CD4-positive, alpha-beta T cell treated with Interleukin-15 for 1 hour (primary cell): ENCODE data around the gene ST6GALNAC3.
"Not testable (repeated sequence)": the region's sequence is repeated elsewhere in the genome, so short reads cannot be mapped to it uniquely, and the experiment has no call there.

Experiments used
- DNase-seq: peaks from one replicate; pipeline ENCODE4 v3.0.0-alpha.2; 2020

Gene ST6GALNAC3

GRCh38 chr1:76209238-76209637 is 134.7 kb downstream of the ST6GALNAC3 start:
- no peak for DNase-seq

DNA sequence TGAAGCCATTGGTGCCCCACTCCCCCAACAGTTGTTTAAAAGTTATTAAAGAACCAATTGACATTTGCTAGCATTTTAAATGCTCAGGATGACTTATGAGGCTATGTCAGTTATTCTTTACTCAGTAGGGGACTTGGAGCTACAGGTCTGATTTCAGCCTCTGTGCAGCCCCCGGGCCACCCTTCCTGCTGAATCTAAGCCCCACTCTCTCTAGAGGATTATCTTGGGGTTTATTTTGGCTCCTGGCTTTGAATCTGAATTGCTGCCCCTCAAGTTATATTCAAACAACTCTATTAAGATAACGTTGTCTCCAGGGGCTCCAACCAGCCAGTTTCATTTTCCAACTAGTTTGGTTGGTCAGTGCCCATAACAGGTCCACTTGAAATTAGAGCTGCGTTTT is 135.1 kb downstream of the ST6GALNAC3 start:
- no peak for DNase-seq

- DNase-seq: no peak
These were observed 135.6 kb downstream of the ST6GALNAC3 start for GRCh38 chr1:76210160-76210559.

DNA sequence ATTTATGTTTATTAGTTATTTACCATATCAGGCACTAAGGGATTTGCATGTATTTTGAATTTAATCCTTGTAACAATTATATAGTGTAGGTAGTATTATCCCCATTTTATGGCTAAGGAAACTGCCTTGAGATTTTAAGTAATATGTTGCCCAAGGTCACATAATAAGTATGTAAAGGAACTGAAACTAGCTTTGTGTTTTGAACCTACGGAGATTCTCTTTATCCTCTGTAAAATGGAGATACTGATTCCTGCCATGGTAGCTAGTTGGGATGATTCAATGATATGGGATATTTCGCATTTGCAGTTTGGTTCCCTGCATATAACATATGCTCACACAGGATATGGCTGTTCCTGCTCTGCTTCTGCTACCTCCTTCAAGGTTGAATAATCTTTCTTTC is 144.3 kb downstream of the ST6GALNAC3 start:
- DNase-seq: no peak

DNA sequence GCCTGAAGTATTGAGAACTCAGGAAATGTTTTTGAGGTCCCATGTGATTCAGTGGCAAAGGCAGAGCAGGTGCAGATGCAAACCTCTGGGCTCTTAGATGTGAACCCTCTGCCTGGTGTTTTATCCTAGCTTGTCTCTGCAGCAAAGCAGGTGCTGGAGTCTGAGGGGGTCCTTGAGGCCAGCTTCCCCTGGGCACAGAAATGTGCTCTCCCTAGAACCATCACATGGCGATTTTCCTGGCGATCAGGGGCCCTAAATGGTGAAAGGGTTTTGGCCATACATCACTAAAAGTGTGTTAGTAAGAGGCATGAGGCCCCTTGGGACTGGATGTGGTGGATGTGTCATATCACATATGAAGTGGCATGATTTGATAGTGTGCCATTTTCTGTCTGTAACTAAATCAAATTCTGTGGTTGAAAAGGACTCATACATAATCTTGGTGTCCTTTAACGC is 144.8 kb downstream of the ST6GALNAC3 start:
- DNase-seq: no peak

- no peak for DNase-seq
These were observed 150.2 kb downstream of the ST6GALNAC3 start for GRCh38 chr1:76224752-76225151.

- no peak for DNase-seq
These were observed 151.0 kb downstream of the ST6GALNAC3 start for GRCh38 chr1:76225526-76225925.

GRCh38 chr1:76227621-76228020 is 153.1 kb downstream of the ST6GALNAC3 start:
- no peak for DNase-seq

DNA sequence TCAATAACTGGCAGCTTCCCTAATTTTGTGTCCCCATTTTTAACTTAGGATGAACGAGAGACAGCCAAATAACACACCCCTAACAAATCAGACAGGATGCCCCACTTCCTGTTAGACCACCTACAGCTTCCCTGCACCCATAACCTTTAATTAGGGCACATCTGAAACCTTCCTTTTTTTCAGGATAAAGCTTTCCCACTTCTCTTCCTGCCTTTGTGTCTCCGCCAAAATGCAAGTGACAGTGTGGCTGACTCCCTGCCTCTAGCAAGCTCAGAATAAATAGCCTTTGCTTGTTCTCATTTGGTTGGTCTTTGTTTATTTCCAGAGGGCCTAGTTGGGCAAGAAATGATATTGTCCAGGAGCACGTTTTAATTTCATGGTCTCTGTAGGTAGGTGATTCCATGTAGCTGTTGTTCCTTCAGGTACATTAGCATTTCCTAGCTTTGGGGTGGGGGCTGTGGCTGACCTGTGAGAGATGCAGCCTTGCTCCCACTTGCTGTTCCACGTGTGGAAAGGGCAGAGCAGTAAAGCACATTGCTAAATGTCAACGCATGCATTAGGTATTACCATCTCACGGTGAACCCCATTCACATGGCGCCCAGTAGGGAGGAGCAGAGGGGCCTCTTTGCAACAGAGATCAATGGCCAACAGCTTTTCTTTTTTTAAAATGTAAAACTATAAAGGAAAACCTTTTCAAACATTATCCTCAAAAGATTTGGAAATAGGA is 154.9 kb downstream of the ST6GALNAC3 start:
- no peak for DNase-seq

DNA sequence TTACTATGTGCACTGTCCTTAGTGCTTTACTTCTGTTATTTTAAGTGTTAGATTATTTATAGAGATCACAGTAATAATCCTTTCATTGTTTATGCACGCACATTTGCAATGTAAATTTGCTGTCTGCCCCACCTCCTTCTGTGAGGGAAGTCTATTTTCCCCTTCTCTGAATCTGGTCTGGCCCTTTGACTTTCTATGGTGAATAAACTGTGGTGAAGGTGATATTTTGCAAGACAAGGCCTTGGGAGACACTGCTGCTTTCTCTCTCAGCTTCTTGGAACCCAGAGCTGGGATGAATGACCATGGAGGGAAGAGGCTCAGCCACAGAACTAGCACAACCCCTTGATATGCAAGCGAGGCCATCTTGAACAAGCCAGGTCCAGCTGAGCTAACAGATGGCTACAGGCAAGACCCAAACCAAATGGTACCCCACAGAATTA is 156.3 kb downstream of the ST6GALNAC3 start:
- no peak for DNase-seq

DNA sequence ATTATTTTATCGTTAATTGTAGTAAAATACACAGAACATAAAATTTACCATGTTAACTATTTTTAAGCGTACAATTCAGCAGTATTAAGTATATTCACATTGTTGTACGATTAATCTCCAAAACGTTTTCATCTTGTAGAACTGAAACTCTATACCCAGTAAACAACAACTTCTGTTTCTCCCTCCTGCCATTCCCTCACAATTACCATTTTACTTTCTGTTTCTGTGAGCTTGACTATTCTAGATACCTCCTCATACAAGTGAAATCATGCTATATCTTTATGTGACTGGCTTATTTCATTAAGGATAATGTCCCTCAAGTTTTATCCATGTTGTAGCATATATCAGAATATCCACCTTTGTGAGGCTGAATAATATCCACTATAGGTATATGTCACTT is 156.8 kb downstream of the ST6GALNAC3 start:
- DNase-seq: no peak

DNA sequence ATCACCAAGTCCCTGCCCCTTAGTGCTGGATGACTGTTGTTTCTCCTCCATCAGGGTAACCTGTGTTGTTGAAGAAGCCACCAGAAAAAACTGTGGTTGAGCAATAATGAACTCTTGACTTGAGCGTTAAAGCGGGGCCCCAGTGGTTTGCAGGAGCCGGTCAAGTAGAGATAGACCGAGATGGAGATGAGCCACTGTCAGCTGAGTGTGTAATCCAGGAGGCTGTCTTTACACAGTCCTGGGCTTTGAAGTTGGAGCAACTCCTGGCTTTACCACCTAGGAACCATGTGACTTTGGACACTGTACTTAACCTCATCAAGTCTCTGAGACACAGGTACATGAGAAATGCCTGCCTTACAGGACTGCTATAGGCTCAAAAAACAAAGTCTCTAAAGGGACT is 158.1 kb downstream of the ST6GALNAC3 start:
- no peak for DNase-seq

DNA sequence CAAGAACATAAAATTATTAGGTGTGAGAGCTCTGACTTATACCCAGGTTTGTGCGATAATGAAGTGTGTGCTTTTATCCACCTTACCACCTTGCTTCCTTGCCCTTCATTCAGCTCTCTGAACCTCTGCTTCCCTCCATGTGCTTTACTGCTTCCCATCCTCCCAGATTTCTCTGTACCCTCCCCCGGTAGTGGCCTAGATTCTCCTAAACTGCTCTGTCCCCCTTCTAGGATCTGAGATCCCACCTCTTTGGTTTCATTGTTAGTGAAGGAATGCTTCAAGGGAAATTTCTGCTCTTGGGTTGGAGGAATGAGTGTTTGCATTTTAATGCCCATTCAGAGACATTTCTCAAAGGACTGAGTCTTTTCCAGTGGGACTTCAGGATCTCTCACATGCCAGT is 159.5 kb downstream of the ST6GALNAC3 start:
- no peak for DNase-seq

DNA sequence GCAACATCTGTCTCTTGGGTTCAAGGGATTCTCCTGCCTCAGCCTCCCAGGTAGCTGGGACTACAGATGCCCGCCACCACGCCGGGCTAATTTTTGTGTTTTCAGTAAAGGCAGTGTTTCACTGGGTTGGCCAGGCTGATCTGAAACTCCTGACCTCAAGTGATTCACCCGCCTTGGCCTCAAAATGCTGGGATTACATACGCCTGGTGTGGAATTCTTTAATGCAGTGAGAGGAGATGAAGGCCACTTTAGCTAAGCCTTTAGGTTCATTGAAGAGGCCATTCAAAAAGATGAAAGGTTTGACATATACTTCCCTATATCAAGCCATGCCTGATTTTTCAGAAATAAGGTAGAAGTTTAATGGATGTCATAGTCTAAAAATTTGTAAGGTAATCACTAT is 162.7 kb downstream of the ST6GALNAC3 start:
- no peak for DNase-seq

GRCh38 chr1:76238094-76238628 is 163.6 kb downstream of the ST6GALNAC3 start:
- no peak for DNase-seq

- no peak for DNase-seq
These were observed 164.9 kb downstream of the ST6GALNAC3 start for GRCh38 chr1:76239470-76239918.

GRCh38 chr1:76240316-76240715 is 165.8 kb downstream of the ST6GALNAC3 start:
- DNase-seq: no peak

GRCh38 chr1:76242587-76242986 is 168.0 kb downstream of the ST6GALNAC3 start:
- DNase-seq: not testable (repeated sequence)

- no peak for DNase-seq
These were observed 172.8 kb downstream of the ST6GALNAC3 start for GRCh38 chr1:76247261-76247852.

- no peak for DNase-seq
These were observed 175.7 kb downstream of the ST6GALNAC3 start for GRCh38 chr1:76250271-76250670.

DNA sequence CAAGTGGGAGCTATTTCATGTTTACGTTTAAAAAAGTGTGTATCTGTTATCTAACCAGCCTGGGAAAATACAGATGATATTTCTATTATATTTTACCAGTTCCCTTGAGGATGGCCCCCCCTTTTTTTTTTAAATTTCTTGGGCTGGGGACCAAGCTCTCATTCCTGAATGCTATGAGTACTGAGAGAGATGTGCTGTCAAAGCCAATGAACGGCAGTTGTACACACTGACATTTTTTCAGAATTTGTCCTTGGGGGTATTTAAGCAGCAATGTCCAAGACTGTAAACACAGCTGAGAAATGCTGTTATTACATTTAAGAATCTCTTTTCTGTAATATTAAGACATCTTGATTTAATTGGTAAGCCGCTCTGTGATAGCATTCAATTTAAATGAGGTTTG is 177.9 kb downstream of the ST6GALNAC3 start:
- DNase-seq: no peak

DNA sequence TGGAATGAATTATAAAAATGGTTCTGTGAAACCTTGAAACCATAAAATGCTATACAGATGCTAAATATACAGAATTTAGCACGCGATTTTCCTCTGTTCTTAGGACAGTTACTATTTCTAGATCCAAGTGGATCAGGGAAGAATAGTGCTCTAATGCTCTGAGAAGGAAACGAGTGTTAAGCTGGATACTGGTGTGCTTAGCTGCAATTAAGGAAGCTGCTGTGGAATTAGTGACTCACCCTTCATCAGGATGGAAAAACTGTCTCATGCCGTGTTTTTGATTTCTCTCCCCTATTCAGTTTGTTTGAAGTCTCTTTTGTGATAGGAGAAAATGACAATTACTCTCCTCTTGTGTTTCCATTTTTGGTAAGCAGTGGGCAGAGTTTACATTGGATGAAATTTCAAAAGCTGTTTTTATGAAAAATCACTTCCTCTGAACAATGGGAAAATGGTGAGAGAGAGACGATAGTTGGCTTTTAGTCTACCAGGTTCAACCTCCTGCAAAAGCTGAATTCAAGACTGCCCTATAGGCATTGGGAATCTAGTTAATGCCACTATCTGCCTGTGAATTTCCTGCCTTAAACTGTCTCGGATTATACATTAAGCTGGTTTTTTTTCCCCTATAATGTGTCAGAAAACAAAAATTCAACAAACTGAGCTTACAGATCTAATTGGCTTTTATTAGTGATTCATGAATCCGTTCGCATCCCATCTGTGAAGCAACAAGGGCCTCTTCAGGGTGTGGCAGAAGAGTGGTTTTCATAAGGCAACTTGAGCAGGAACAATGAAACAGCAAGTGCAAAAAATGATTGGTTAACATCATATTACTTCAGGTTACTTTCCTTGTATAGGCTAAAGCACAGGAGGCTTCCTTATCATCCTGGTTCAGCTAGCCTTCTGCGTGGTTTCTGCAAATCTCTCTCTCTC is 179.8 kb downstream of the ST6GALNAC3 start:
- DNase-seq: no peak
